ENCODE measurements around the gene PIGT. TPM values are rescaled to one million over a fixed set of nuclear protein-coding genes. Genes with fewer than 3 reads are reported as not detected.

The PIGT gene
- total RNA-seq, 1 experiment from 2014 or later, result 73.9 TPM

- H2AFZ ChIP-seq (ENCODE audit: low read length), result no peak overlapping the region
- H2BK12ac ChIP-seq (ENCODE audit: insufficient read length, low read depth, low read length), result no peak overlapping the region
- no peak overlapping the region for H3K9ac ChIP-seq (ENCODE audit: extremely low read depth, insufficient read length, low read length)
- no peak overlapping the region for H3K23ac ChIP-seq (ENCODE audit: insufficient read length, low read depth, low read length)
- no peak overlapping the region for H4K8ac ChIP-seq (replicated peaks; ENCODE audit: insufficient read length, low read depth, low read length)
- no peak overlapping the region for H3T11ph ChIP-seq (ENCODE audit: low read length)
- peaks cover 15 to 20% of the 10 kb centered on the region in 2 experiments for H3K4me1 Mint-ChIP-seq
- H4K20me1 ChIP-seq (ENCODE audit: control insufficient read depth, insufficient read depth, insufficient read length), result no peaks in the 10 kb centered on the region
- no peak overlapping the region for H3K27ac Mint-ChIP-seq
- H3K56ac ChIP-seq (ENCODE audit: insufficient read length, low read depth, low read length), result no peak overlapping the region
- H2AK5ac ChIP-seq (ENCODE audit: insufficient read length, low read length), result no peak overlapping the region
- no peak overlapping the region for H3K18ac ChIP-seq (ENCODE audit: insufficient read length, low read depth, low read length)
- no peak overlapping the region for H4K91ac ChIP-seq (ENCODE audit: insufficient read length, low read depth, low read length)
- no peaks in the 10 kb centered on the region for H3K23me2 ChIP-seq (ENCODE audit: insufficient read length, low read depth, low read length, poor library complexity, severe bottlenecking)
- no peak overlapping the region for H3K4me2 ChIP-seq (ENCODE audit: insufficient read depth, insufficient read length, low read length)
- H3K4me3 Mint-ChIP-seq, result no peak overlapping the region
- no peaks in the 10 kb centered on the region for H3K9me3 Mint-ChIP-seq
- H3K27me3 ChIP-seq (ENCODE audit: insufficient read depth, low read length), result no peaks in the 10 kb centered on the region
- H2BK120ac ChIP-seq (ENCODE audit: low read depth, low read length, poor library complexity, severe bottlenecking), result no peak overlapping the region
- no peak overlapping the region for H2BK20ac ChIP-seq (ENCODE audit: low read depth, low read length, poor library complexity, severe bottlenecking)
- no peak overlapping the region for H2BK15ac ChIP-seq (ENCODE audit: low read depth, low read length)
- no peak overlapping the region for H3K14ac ChIP-seq (ENCODE audit: insufficient read depth, low read length)
- H3K27ac ChIP-seq (ENCODE audit: insufficient read length, low read depth, low read length), result no peak overlapping the region
- peaks cover 5% of the 10 kb centered on the region for H3K27me3 Mint-ChIP-seq (ENCODE audit: low read depth)
- no peak overlapping the region for H4K5ac ChIP-seq (ENCODE audit: insufficient read length, low read depth, low read length)
- H3K4me1 ChIP-seq (ENCODE audit: insufficient read depth, low read length), result no peaks in the 10 kb centered on the region
- no peaks in the 10 kb centered on the region; a peak in 1 of 7 replicates for H3K36me3 Mint-ChIP-seq (ENCODE audit: insufficient read depth in 1 of 3, low read depth in 3 of 3)
- H3K9me3 ChIP-seq (ENCODE audit: control insufficient read depth, low read depth, low read length), result no peaks in the 10 kb centered on the region
- H2BK5ac ChIP-seq (ENCODE audit: insufficient read length, low read length), result no peak overlapping the region
- no peaks in the 10 kb centered on the region for H3K79me2 ChIP-seq (ENCODE audit: insufficient read depth, low read length)
- WGBS (ENCODE audit: extremely low coverage, insufficient read length, low lambda C conversion rate), result no CpG with 5 or more reads among the region's 4 CpGs
- H3K4ac ChIP-seq (ENCODE audit: low read depth, low read length), result no peak overlapping the region
- DNase-seq, result no peak
- no peak for TF ChIP-seq CTCF (conservative IDR thresholded peaks at IDR 0.05)
- no peaks in the 10 kb centered on the region for H3K79me1 ChIP-seq (ENCODE audit: insufficient read depth, low read depth, low read length, poor library complexity, severe bottlenecking)
These were observed 47.8 kb downstream of the PIGT start for GRCh38 chr20:45463709-45464108.

All from H9 (cell line).